PC-3 (cell line): ENCODE results near the gene ACER1. TPM values are rescaled to one million over a fixed set of nuclear protein-coding genes. Genes with fewer than 3 reads are reported as not detected.
"Not testable (repeated sequence)": the region's sequence is repeated elsewhere in the genome, so short reads cannot be mapped to it uniquely, and the experiment has no call there.

Source experiments
- ATAC-seq: fragments of 200-7000 bp; cut with Tn5 transposase; 2 replicates; pipeline ENCODE4 v1.9.1; 2020; ENCODE audit warnings: mild to moderate bottlenecking, moderate library complexity
- BruUV-seq: library from RNA; stranded (reverse); fragments of 400-500 nt; replicated peaks from 2 replicates; lab custom pipeline; 2021; lab: Mats Ljungman, UMichigan
- CTCF ChIA-PET: fragments of 300-600 bp; sonication (Branson Sonifier 250); formaldehyde crosslinking; loops from one replicate; lab custom pipeline; 2022; ENCODE audit warnings: antibody characterized with exemption; lab: Charles Lee
- POLR2A ChIA-PET: fragments of 300-600 bp; sonication (Branson Sonifier 250); formaldehyde crosslinking; loops from one replicate; lab custom pipeline; 2022; ENCODE audit warnings: antibody characterized with exemption; ENCODE audit not compliant: unreplicated experiment; lab: Charles Lee
- DNase-seq: peaks from one replicate; pipeline ENCODE4 v3.0.0-alpha.2; 2015
- H2AFZ ChIP-seq: fragments of 300-600 bp; sonication (generic); 2 replicates; pipeline ENCODE4 v1.6.0; 2016; ENCODE audit warnings: antibody characterized with exemption, low read length
- H3F3A ChIP-seq: fragments of 300-600 bp; sonication (generic); one replicate; pipeline ENCODE4 v1.6.0; 2017; ENCODE audit warnings: antibody characterized with exemption, low read length, control low read depth, mild to moderate bottlenecking; ENCODE audit not compliant: unreplicated experiment
- H3K27ac ChIP-seq: fragments of 300-600 bp; sonication (generic); 2 replicates; pipeline ENCODE4 v1.5.1; 2016; ENCODE audit warnings: mild to moderate bottlenecking, low read length
- H3K27me3 ChIP-seq: fragments of 300-600 bp; sonication (generic); 2 replicates; pipeline ENCODE4 v1.6.1; 2016; ENCODE audit warnings: low read length, mixed read lengths
- H3K36me3 ChIP-seq: fragments of 300-600 bp; sonication (generic); 2 replicates; pipeline ENCODE4 v1.6.1; 2016; ENCODE audit warnings: low read depth, mixed run types, low read length, mixed read lengths
- H3K4me1 ChIP-seq: fragments of 300-600 bp; sonication (generic); 2 replicates; pipeline ENCODE4 v1.5.1; 2016; ENCODE audit warnings: low read length; ENCODE audit not compliant: insufficient read depth
- H3K4me2 ChIP-seq: fragments of 300-600 bp; sonication (generic); 2 replicates; pipeline ENCODE4 v1.6.0; 2016; ENCODE audit warnings: low read length
- H3K4me3 ChIP-seq: fragments of 300-600 bp; sonication (generic); 2 replicates; pipeline ENCODE4 v1.5.1; 2016; ENCODE audit warnings: mild to moderate bottlenecking, low read length, mixed read lengths
- H3K79me2 ChIP-seq: fragments of 300-600 bp; sonication (generic); 2 replicates; pipeline ENCODE4 v1.6.1; 2017; ENCODE audit warnings: low read length, mixed read lengths
- H3K9ac ChIP-seq: fragments of 300-600 bp; sonication (generic); 2 replicates; pipeline ENCODE4 v1.6.0; 2016; ENCODE audit warnings: mild to moderate bottlenecking, low read length
- H3K9me2 ChIP-seq: fragments of 300-600 bp; sonication (generic); replicated peaks from 2 replicates; pipeline ENCODE4 v1.6.1; 2016; ENCODE audit warnings: mixed run types, low read length, mixed read lengths
- H3K9me3 ChIP-seq: fragments of 300-600 bp; sonication (generic); 2 replicates; pipeline ENCODE4 v1.6.1; 2016; ENCODE audit warnings: low read length, mixed read lengths
- H4K20me1 ChIP-seq: fragments of 300-600 bp; sonication (generic); 2 replicates; pipeline ENCODE4 v1.6.1; 2016; ENCODE audit warnings: low read length, mixed read lengths
- CTCF ChIP-seq: fragments of 300-600 bp; sonication (generic); conservative IDR thresholded peaks from 2 replicates; pipeline ENCODE4 v1.5.1; 2017; ENCODE audit warnings: antibody characterized with exemption, low read depth, mild to moderate bottlenecking, low read length
- EZH2 ChIP-seq: fragments of 300-600 bp; sonication (generic); IDR thresholded peaks from one replicate; pipeline ENCODE4 v1.6.1; 2017; ENCODE audit warnings: antibody characterized with exemption, mild to moderate bottlenecking, low read length; ENCODE audit not compliant: unreplicated experiment
- EZH2phosphoT487 ChIP-seq: fragments of 300-600 bp; sonication (generic); IDR thresholded peaks from 2 replicates; pipeline ENCODE4 v1.6.1; 2018; ENCODE audit warnings: mild to moderate bottlenecking, antibody characterized with exemption, low read length, borderline replicate concordance
- intact Hi-C: fragments of 100-400 bp; cut with micrococcal nuclease; formaldehyde crosslinking; loops from 2 replicates; pipeline ENCODE4 v1.9.0; 2023
- total RNA-seq: library from RNA; depleted of rRNA; stranded (reverse); fragments of >200 nt; gene quantifications from 2 replicates; pipeline ENCODE4 v1.2.3, GENCODE V29; 2014

The ACER1 gene
- total RNA-seq, 1 experiment from 2014 or later: not detected

GRCh38 chr19:6350688-6351087, 17.3 kb upstream of the ACER1 start:
- ChIA-PET CTCF (no interaction called here), POLR2A (no interaction called here)
- no peak overlapping the region for H3K4me2 ChIP-seq
- H3K27ac ChIP-seq: no peak overlapping the region
- ATAC-seq (peak; percentile 46), DNase-seq (no peak)
- H3K36me3 ChIP-seq: no peaks in the 10 kb centered on the region
- H3K4me3 ChIP-seq: no peak overlapping the region
- H3F3A ChIP-seq: no peaks in the 10 kb centered on the region
- H3K9me2 ChIP-seq: no peaks in the 10 kb centered on the region
- TF ChIP-seq CTCF (no peak), EZH2 (no peak), EZH2phosphoT487 (no peak)
- no peaks in the 10 kb centered on the region for H4K20me1 ChIP-seq
- 0 out of 2 replicates have a peak, but pooled peaks cover 4% of the 10 kb centered on the region for H3K4me1 ChIP-seq
- no peaks in the 10 kb centered on the region for H3K9me3 ChIP-seq
- H3K79me2 ChIP-seq: no peaks in the 10 kb centered on the region
- no TSS peak for BruUV-seq
- no peak overlapping the region for H2AFZ ChIP-seq
- no peak overlapping the region for H3K9ac ChIP-seq
- no peaks in the 10 kb centered on the region for H3K27me3 ChIP-seq
- intact Hi-C loops: no loop called here

GRCh38 chr19:6349271-6349670, 15.9 kb upstream of the ACER1 start:
- H3K9me2 ChIP-seq, H3K79me2 ChIP-seq, POLR2A ChIA-PET, H3F3A ChIP-seq, CTCF ChIA-PET, BruUV-seq, H3K4me1 ChIP-seq, H2AFZ ChIP-seq, intact Hi-C loops, DNase-seq, H3K9me3 ChIP-seq, H3K27ac ChIP-seq, H3K4me2 ChIP-seq, H4K20me1 ChIP-seq, ATAC-seq, H3K9ac ChIP-seq, H3K4me3 ChIP-seq, H3K27me3 ChIP-seq, H3K36me3 ChIP-seq: not testable (repeated sequence)

- no peaks in the 10 kb centered on the region for H3F3A ChIP-seq
- ATAC-seq (no peak), DNase-seq (no peak)
- H3K4me1 ChIP-seq: no peaks in the 10 kb centered on the region
- H3K9ac ChIP-seq: no peak overlapping the region
- H3K27me3 ChIP-seq: no peaks in the 10 kb centered on the region
- H3K4me2 ChIP-seq: no peak overlapping the region
- H2AFZ ChIP-seq: no peak overlapping the region
- H3K79me2 ChIP-seq: no peaks in the 10 kb centered on the region
- TF ChIP-seq CTCF (no peak), EZH2 (no peak), EZH2phosphoT487 (no peak)
- H3K36me3 ChIP-seq: no peaks in the 10 kb centered on the region
- no peak overlapping the region for H3K4me3 ChIP-seq
- BruUV-seq: no TSS peak
- ChIA-PET POLR2A (no interaction called here), CTCF (no interaction called here)
- intact Hi-C loops: no loop called here
- no peaks in the 10 kb centered on the region for H3K9me3 ChIP-seq
- no peak overlapping the region for H3K27ac ChIP-seq
- H3K9me2 ChIP-seq: no peaks in the 10 kb centered on the region
- H4K20me1 ChIP-seq: no peaks in the 10 kb centered on the region
Measured at GRCh38 chr19:6343462-6343861, 10.1 kb upstream of the ACER1 start.
